SK-N-SH treated with all-trans-retinoic acid at 6 μM for 48 hours (cell line): ENCODE measurements around the gene PHACTR4.
"Not testable (repeated sequence)": the region's sequence is repeated elsewhere in the genome, so short reads cannot be mapped to it uniquely, and the experiment has no call there.

Experiments used
- ARNTL ChIP-seq: fragments of 450-650 bp; formaldehyde crosslinking; IDR thresholded peaks from 2 replicates; pipeline ENCODE4 v1.5.0; 2020; ENCODE audit warnings: low read depth, mild to moderate bottlenecking, moderate library complexity, borderline replicate concordance
- CSDC2 ChIP-seq: fragments of 250-450 bp; sonication (Bioruptor Pico); IDR thresholded peaks from 2 replicates; pipeline ENCODE4 v1.5.0; 2020; ENCODE audit warnings: mild to moderate bottlenecking, moderate library complexity
- ESRRG ChIP-seq: fragments of 250-450 bp; sonication (Bioruptor Pico); IDR thresholded peaks from 2 replicates; pipeline ENCODE4 v1.6.1; 2021; ENCODE audit warnings: mild to moderate bottlenecking
- ISL1 ChIP-seq: fragments of 250-450 bp; sonication (Bioruptor Pico); IDR thresholded peaks from 2 replicates; pipeline ENCODE4 v2.1.2; 2022; ENCODE audit warnings: mild to moderate bottlenecking, moderate library complexity
- OSR1 ChIP-seq: fragments of 250-450 bp; sonication (Bioruptor Pico); IDR thresholded peaks from 2 replicates; pipeline ENCODE4 v1.8.0; 2022; ENCODE audit warnings: moderate library complexity, mild to moderate bottlenecking, inconsistent platforms
- POU6F1 ChIP-seq: fragments of 250-450 bp; sonication (Bioruptor Pico); IDR thresholded peaks from 2 replicates; pipeline ENCODE4 v1.8.0; 2021; ENCODE audit warnings: low read depth, mild to moderate bottlenecking, moderate library complexity, borderline replicate concordance
- PPARA ChIP-seq: fragments of 250-450 bp; sonication (Bioruptor Pico); IDR thresholded peaks from 2 replicates; pipeline ENCODE4 v1.5.0; 2020; ENCODE audit warnings: mild to moderate bottlenecking, borderline replicate concordance
- SNAI2 ChIP-seq: fragments of 250-450 bp; sonication (Bioruptor Pico); IDR thresholded peaks from 2 replicates; pipeline ENCODE4 v1.5.0; 2020; ENCODE audit warnings: mild to moderate bottlenecking, moderate library complexity
- TSHZ2 ChIP-seq: fragments of 250-450 bp; sonication (Bioruptor Pico); IDR thresholded peaks from 2 replicates; pipeline ENCODE4 v1.5.0; 2020; ENCODE audit warnings: mild to moderate bottlenecking, moderate library complexity
- ZFP3 ChIP-seq: fragments of 250-450 bp; sonication (Bioruptor Pico); IDR thresholded peaks from 2 replicates; pipeline ENCODE4 v1.5.0; 2020; ENCODE audit warnings: mild to moderate bottlenecking, moderate library complexity
- ZNF70 ChIP-seq: fragments of 450-650 bp; formaldehyde crosslinking; IDR thresholded peaks from 2 replicates; pipeline ENCODE4 v1.5.0; 2020; ENCODE audit warnings: mild to moderate bottlenecking, moderate library complexity
- ZNF8 ChIP-seq: fragments of 450-650 bp; formaldehyde crosslinking; IDR thresholded peaks from 2 replicates; pipeline ENCODE4 v1.5.0; 2020; ENCODE audit warnings: mild to moderate bottlenecking, moderate library complexity

- not testable (repeated sequence) for TF ChIP-seq PPARA (CRISPR knock-in tag); ESRRG; OSR1 (CRISPR knock-in tag); ZNF70 (CRISPR knock-in tag); POU6F1 (CRISPR knock-in tag); ZFP3; TSHZ2 (CRISPR knock-in tag); SNAI2 (CRISPR knock-in tag); ZNF8 (CRISPR knock-in tag); ARNTL; CSDC2 (CRISPR knock-in tag); ISL1
Measured at GRCh38 chr1:28525002-28525642, 155.6 kb downstream of the PHACTR4 start.
